Activated CD4-positive, alpha-beta T cell treated with anti-CD3 and anti-CD28 coated beads for 4 hours (primary cell): ENCODE results near the gene C1orf159.

ENCODE experiments used
- DNase-seq, 2 donors: peaks; one replicate each; pipeline ENCODE4 v3.0.0-alpha.2; 2020

The C1orf159 gene

GRCh38 chr1:1148569-1148968, 32.7 kb upstream of the C1orf159 start:
- DNase-seq: no peak

- no peak for DNase-seq
These were observed 32.2 kb upstream of the C1orf159 start for GRCh38 chr1:1148061-1148460.

GRCh38 chr1:1146596-1146995, 30.7 kb upstream of the C1orf159 start:
- no peak for DNase-seq

- no peak for DNase-seq
These were observed 30.1 kb upstream of the C1orf159 start for GRCh38 chr1:1146026-1146425.

- no peak for DNase-seq
These were observed 29.6 kb upstream of the C1orf159 start for GRCh38 chr1:1145547-1145914.

- DNase-seq: no peak
These were observed 29.1 kb upstream of the C1orf159 start for GRCh38 chr1:1144843-1145546.

- DNase-seq: peak; percentile 47 to 59
These were observed 28.4 kb upstream of the C1orf159 start for GRCh38 chr1:1144122-1144842.

- DNase-seq: no peak
These were observed 27.7 kb upstream of the C1orf159 start for GRCh38 chr1:1143636-1144035.

- no peak for DNase-seq
These were observed 27.0 kb upstream of the C1orf159 start for GRCh38 chr1:1142844-1143243.

GRCh38 chr1:1142352-1142751, 26.5 kb upstream of the C1orf159 start:
- DNase-seq: peak in 1 of 2 donors; percentile 43

- DNase-seq: no peak
These were observed 26.0 kb upstream of the C1orf159 start for GRCh38 chr1:1141911-1142250.

GRCh38 chr1:1141244-1141910, 25.5 kb upstream of the C1orf159 start:
- DNase-seq: no peak

- DNase-seq: no peak
These were observed 24.8 kb upstream of the C1orf159 start for GRCh38 chr1:1140673-1141072.

- DNase-seq: peak; percentile 68 to 81
These were observed 21.6 kb upstream of the C1orf159 start for GRCh38 chr1:1137256-1138045.

- DNase-seq: no peak
These were observed 20.8 kb upstream of the C1orf159 start for GRCh38 chr1:1136547-1137230.

- no peak for DNase-seq
These were observed 19.6 kb upstream of the C1orf159 start for GRCh38 chr1:1135339-1136136.

- no peak for DNase-seq
These were observed 18.5 kb upstream of the C1orf159 start for GRCh38 chr1:1134300-1134970.

GRCh38 chr1:1132956-1133750, 17.3 kb upstream of the C1orf159 start:
- DNase-seq: no peak

- no peak for DNase-seq
These were observed 16.4 kb upstream of the C1orf159 start for GRCh38 chr1:1132042-1132950.
